Lung microvascular endothelial cell (primary cell): Measurements from ENCODE around the gene SLC17A7. TPM values are rescaled to one million over a fixed set of nuclear protein-coding genes. Genes with fewer than 3 reads are reported as not detected.
"Not testable (repeated sequence)": the region's sequence is repeated elsewhere in the genome, so short reads cannot be mapped to it uniquely, and the experiment has no call there.

Experiments
- DNase-seq, 2 donors: peaks; one replicate each; pipeline versions ENCODE4 v3.0.0 to v3.0.0-alpha.2; 2010; ENCODE audit warnings: low read depth in 2 of 2
- total RNA-seq: library from RNA; depleted of rRNA; stranded (reverse); fragments of >200 nt; gene quantifications from 2 replicates; pipeline ENCODE4 v1.2.1, GENCODE V29; 2014

SLC17A7 gene
- total RNA-seq, 1 donor from 2014 or later: 0.20 TPM

GRCh38 chr19:49444100-49444700, 2.9 kb upstream of the SLC17A7 start:
- not testable (repeated sequence) for DNase-seq

GRCh38 chr19:49443366-49444099, 2.2 kb upstream of the SLC17A7 start:
- DNase-seq: peak; percentile 93 to 96

GRCh38 chr19:49442771-49443365, 1.5 kb upstream of the SLC17A7 start:
- peak; percentile 83 to 91 for DNase-seq

- no peak for DNase-seq
These were observed 1.0 kb upstream of the SLC17A7 start for GRCh38 chr19:49442354-49442753.

GRCh38 chr19:49441960-49442350, 628 bp upstream of the SLC17A7 start:
- DNase-seq: no peak

GRCh38 chr19:49440439-49441209, 703 bp downstream of the SLC17A7 start:
- no peak for DNase-seq

- no peak for DNase-seq
These were observed 1.5 kb downstream of the SLC17A7 start for GRCh38 chr19:49439836-49440235.

- DNase-seq: no peak
These were observed 3.1 kb downstream of the SLC17A7 start for GRCh38 chr19:49438261-49438660.

GRCh38 chr19:49437231-49437630, 4.1 kb downstream of the SLC17A7 start:
- no peak for DNase-seq

- DNase-seq: peak; percentile 20 to 34
These were observed 4.8 kb downstream of the SLC17A7 start for GRCh38 chr19:49436381-49437017.

- no peak for DNase-seq
These were observed 5.7 kb downstream of the SLC17A7 start for GRCh38 chr19:49435670-49436069.

- peak in 1 of 2 donors; percentile 13 for DNase-seq
These were observed 6.3 kb downstream of the SLC17A7 start for GRCh38 chr19:49434907-49435583.

GRCh38 chr19:49433240-49433901, 8.0 kb downstream of the SLC17A7 start:
- no peak for DNase-seq

GRCh38 chr19:49432141-49433073, 8.9 kb downstream of the SLC17A7 start:
- DNase-seq: no peak

GRCh38 chr19:49431330-49431749, 10.0 kb downstream of the SLC17A7 start:
- DNase-seq: no peak

- DNase-seq: peak in 1 of 2 donors; percentile 16
These were observed 10.5 kb downstream of the SLC17A7 start for GRCh38 chr19:49430678-49431329.

- DNase-seq: no peak
These were observed 11.1 kb downstream of the SLC17A7 start for GRCh38 chr19:49430172-49430677.
